Trophoblast cell (in vitro differentiated cells and primary cell): ENCODE measurements around the gene ATP6V1B1.

ENCODE experiments used
- DNase-seq, 2 donors: peaks; one replicate each; pipeline ENCODE4 v3.0.0-alpha.2; 2016
- H2AFZ ChIP-seq: 2 replicates; pipeline ENCODE4 v1.6.1; 2013; ENCODE audit warnings: low read length, moderate library complexity, mild to moderate bottlenecking; ENCODE audit not compliant: insufficient read depth, poor library complexity
- H2AK5ac ChIP-seq: 2 replicates; pipeline ENCODE4 v1.6.1; 2013; ENCODE audit warnings: mild to moderate bottlenecking, low read length
- H2BK120ac ChIP-seq: 2 replicates; pipeline ENCODE4 v1.6.1; 2013; ENCODE audit warnings: low read length, mild to moderate bottlenecking, moderate library complexity; ENCODE audit not compliant: insufficient read depth, poor library complexity
- H2BK12ac ChIP-seq: 2 replicates; pipeline ENCODE4 v1.6.1; 2013; ENCODE audit warnings: mild to moderate bottlenecking, low read length, moderate library complexity
- H2BK5ac ChIP-seq: 2 replicates; pipeline ENCODE4 v1.6.1; 2013; ENCODE audit warnings: low read length, low read depth, moderate library complexity, mild to moderate bottlenecking; ENCODE audit not compliant: poor library complexity
- H3K14ac ChIP-seq: 2 replicates; pipeline ENCODE4 v1.6.1; 2013; ENCODE audit warnings: mild to moderate bottlenecking, low read length
- H3K18ac ChIP-seq: 2 replicates; pipeline ENCODE4 v1.6.1; 2013; ENCODE audit warnings: mild to moderate bottlenecking, low read length
- H3K23ac ChIP-seq: 2 replicates; pipeline ENCODE4 v1.6.1; 2013; ENCODE audit warnings: low read length
- H3K27ac ChIP-seq: 2 replicates; pipeline ENCODE4 v1.5.1; 2013; ENCODE audit warnings: low read depth, mild to moderate bottlenecking, inconsistent platforms, low read length, moderate library complexity
- H3K27me3 ChIP-seq: 2 replicates; pipeline ENCODE4 v1.6.1; 2013; ENCODE audit warnings: inconsistent platforms, mild to moderate bottlenecking, low read length, moderate library complexity; ENCODE audit not compliant: insufficient read depth
- H3K36me3 ChIP-seq, 2 experiments: 1 replicate in 1 of 2; 2 replicates in 1 of 2; pipeline ENCODE4 v1.6.1; 2013; ENCODE audit warnings: low read length in 2 of 2, mild to moderate bottlenecking in 2 of 2, moderate library complexity in 1 of 2; ENCODE audit not compliant: insufficient read depth in 2 of 2, control insufficient read depth in 1 of 2
- H3K4ac ChIP-seq: 2 replicates; pipeline ENCODE4 v1.6.1; 2013; ENCODE audit warnings: low read depth, mild to moderate bottlenecking, low read length, moderate library complexity
- H3K4me1 ChIP-seq, 2 experiments: 1 replicate in 1 of 2; 2 replicates in 1 of 2; pipeline ENCODE4 v1.6.1; 2013; ENCODE audit warnings: low read length in 2 of 2, mild to moderate bottlenecking in 2 of 2, moderate library complexity in 1 of 2; ENCODE audit not compliant: insufficient read depth in 2 of 2, control insufficient read depth in 1 of 2
- H3K4me2 ChIP-seq: 2 replicates; pipeline ENCODE4 v1.6.1; 2013; ENCODE audit warnings: inconsistent platforms, mild to moderate bottlenecking, low read length, moderate library complexity
- H3K4me3 ChIP-seq: 2 replicates; pipeline ENCODE4 v1.5.1; 2013; ENCODE audit warnings: mild to moderate bottlenecking, low read depth, low read length, inconsistent platforms
- H3K79me1 ChIP-seq: one replicate; pipeline ENCODE4 v1.6.1; 2013; ENCODE audit warnings: low read length
- H3K79me2 ChIP-seq: 2 replicates; pipeline ENCODE4 v1.6.1; 2013; ENCODE audit warnings: low read length, mild to moderate bottlenecking; ENCODE audit not compliant: control insufficient read depth, insufficient read depth, poor library complexity
- H3K9ac ChIP-seq: 2 replicates; pipeline ENCODE4 v1.6.1; 2013; ENCODE audit warnings: mild to moderate bottlenecking, low read length
- H3K9me3 ChIP-seq: 2 replicates; pipeline ENCODE4 v1.6.1; 2013; ENCODE audit warnings: low read depth, mild to moderate bottlenecking, control low read depth, inconsistent platforms, low read length; ENCODE audit not compliant: insufficient read depth
- H4K12ac ChIP-seq: 2 replicates; pipeline ENCODE4 v1.6.1; 2013; ENCODE audit warnings: low read depth, mild to moderate bottlenecking, low read length, moderate library complexity
- H4K8ac ChIP-seq: 2 replicates; pipeline ENCODE4 v1.6.1; 2013; ENCODE audit warnings: low read depth, mild to moderate bottlenecking, low read length, moderate library complexity
- H4K91ac ChIP-seq: one replicate; pipeline ENCODE4 v1.6.1; 2013; ENCODE audit warnings: low read depth, mild to moderate bottlenecking, low read length, moderate library complexity
- WGBS: extraction: QIAGEN DNeasy Blood & Tissue Kit; methylation state at CpG from one replicate; pipeline ENCODE4 v1.1.7; 2013; ENCODE audit warnings: missing lambda C conversion rate; ENCODE audit not compliant: insufficient read length, insufficient coverage; ENCODE audit errors: extremely low coverage; 5-methylcytosine and 5-hydroxymethylcytosine counted together

Gene ATP6V1B1

GRCh38 chr2:70957798-70958197 lies 22.1 kb downstream of the ATP6V1B1 start:
- Histone ChIP-seq H4K8ac (no peak overlapping the region), H3K4ac (no peak overlapping the region), H3K36me3 (no peaks in the 10 kb centered on the region), H3K4me1 (no peaks in the 10 kb centered on the region), H3K14ac (no peak overlapping the region), H3K79me2 (no peaks in the 10 kb centered on the region), H3K9me3 (no peaks in the 10 kb centered on the region), H4K12ac (no peak overlapping the region), H2BK12ac (no peak overlapping the region), H3K23ac (no peak overlapping the region), H3K27me3 (no peaks in the 10 kb centered on the region), H4K91ac (no peak overlapping the region), H3K9ac (no peak overlapping the region), H3K4me2 (no peak overlapping the region), H2AFZ (no peak overlapping the region), H3K79me1 (no peaks in the 10 kb centered on the region), H3K4me3 (no peak overlapping the region), H3K18ac (no peak overlapping the region), H2BK120ac (no peak overlapping the region), H3K27ac (no peak overlapping the region), H2AK5ac (no peak overlapping the region), H2BK5ac (no peak overlapping the region)
- no CpG with 5 or more reads among the region's 6 CpGs for WGBS
- no peak for DNase-seq

- Histone ChIP-seq H4K12ac (no peak overlapping the region), H2BK5ac (no peak overlapping the region), H3K36me3 (no peaks in the 10 kb centered on the region), H4K91ac (no peak overlapping the region), H3K4me1 (no peaks in the 10 kb centered on the region), H3K79me1 (no peaks in the 10 kb centered on the region), H3K27ac (no peak overlapping the region), H3K4me2 (no peak overlapping the region), H2BK120ac (no peak overlapping the region), H3K14ac (no peak overlapping the region), H3K4ac (no peak overlapping the region), H2AK5ac (no peak overlapping the region), H3K18ac (no peak overlapping the region), H3K9me3 (no peaks in the 10 kb centered on the region), H3K9ac (no peak overlapping the region), H3K4me3 (no peak overlapping the region), H3K23ac (no peak overlapping the region), H3K79me2 (no peaks in the 10 kb centered on the region), H3K27me3 (no peaks in the 10 kb centered on the region), H4K8ac (no peak overlapping the region), H2BK12ac (no peak overlapping the region), H2AFZ (no peak overlapping the region)
- no peak for DNase-seq
- no CpG with 5 or more reads among the region's 6 CpGs for WGBS
These were observed 23.1 kb downstream of the ATP6V1B1 start for GRCh38 chr2:70958759-70959158.

- Histone ChIP-seq H2AFZ (no peak overlapping the region), H3K27me3 (no peaks in the 10 kb centered on the region), H2AK5ac (no peak overlapping the region), H3K27ac (no peak overlapping the region), H3K9ac (no peak overlapping the region), H3K9me3 (no peaks in the 10 kb centered on the region), H2BK12ac (no peak overlapping the region), H3K4me2 (no peak overlapping the region), H4K91ac (no peak overlapping the region), H3K36me3 (no peaks in the 10 kb centered on the region), H2BK120ac (no peak overlapping the region), H3K4ac (no peak overlapping the region), H3K79me1 (no peaks in the 10 kb centered on the region), H3K79me2 (no peaks in the 10 kb centered on the region), H4K12ac (no peak overlapping the region), H2BK5ac (no peak overlapping the region), H4K8ac (no peak overlapping the region), H3K14ac (no peak overlapping the region), H3K23ac (no peak overlapping the region), H3K4me1 (no peaks in the 10 kb centered on the region), H3K4me3 (no peak overlapping the region), H3K18ac (no peak overlapping the region)
- DNase-seq: peak; percentile 76 to 77
- no CpG with 5 or more reads among the region's 9 CpGs for WGBS
These were observed 23.6 kb downstream of the ATP6V1B1 start for GRCh38 chr2:70959271-70959761.

GRCh38 chr2:70959851-70960832 lies 24.4 kb downstream of the ATP6V1B1 start:
- Histone ChIP-seq H3K36me3 (no peaks in the 10 kb centered on the region), H2BK5ac (no peak overlapping the region), H4K8ac (no peak overlapping the region), H3K9me3 (no peaks in the 10 kb centered on the region), H3K4me2 (no peak overlapping the region), H3K4ac (no peak overlapping the region), H3K79me1 (no peaks in the 10 kb centered on the region), H2BK120ac (no peak overlapping the region), H3K4me1 (peaks cover 0 to 2% of the 10 kb centered on the region in 2 experiments), H4K12ac (no peak overlapping the region), H3K9ac (no peak overlapping the region), H3K14ac (no peak overlapping the region), H2BK12ac (no peak overlapping the region), H3K27ac (no peak overlapping the region), H2AK5ac (no peak overlapping the region), H3K4me3 (no peak overlapping the region), H2AFZ (no peak overlapping the region), H3K27me3 (no peaks in the 10 kb centered on the region), H3K79me2 (no peaks in the 10 kb centered on the region), H4K91ac (no peak overlapping the region), H3K23ac (no peak overlapping the region), H3K18ac (no peak overlapping the region)
- WGBS: no CpG with 5 or more reads among the region's 17 CpGs
- DNase-seq: peak; percentile 62 to 83
